ENCODE data around the gene GTF3C5. TPM values are rescaled to one million over a fixed set of nuclear protein-coding genes. Genes with fewer than 3 reads are reported as not detected.
"Not testable (repeated sequence)": the region's sequence is repeated elsewhere in the genome, so short reads cannot be mapped to it uniquely, and the experiment has no call there.

GTF3C5 gene
- total RNA-seq, 4 donors from 2014 or later, result 43.5 to 51.5 (median 48.9) TPM

DNA sequence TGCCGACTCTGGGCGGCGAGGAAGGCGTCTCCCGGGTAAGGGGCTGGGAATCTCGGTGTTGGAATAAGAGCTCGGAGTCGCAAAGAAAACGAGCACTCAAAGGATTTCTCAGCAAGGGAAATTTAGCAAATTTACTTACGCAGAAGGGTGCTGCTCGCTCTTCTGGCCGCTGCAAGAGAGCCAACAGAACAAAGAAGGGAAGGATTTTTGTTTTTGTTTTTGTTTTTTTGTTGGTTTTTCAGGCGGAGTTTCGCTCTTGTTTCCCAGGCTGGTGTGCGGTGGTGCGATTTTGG, 279 bp downstream of the GTF3C5 start:
- H3K27ac ChIP-seq, result peak overlapping the region; percentile 30 to 93 (median 88)
- H3K36me3 ChIP-seq, result peaks cover 0 to 6% of the 10 kb centered on the region in 2 donors
- H3K27me3 ChIP-seq, result no peaks in the 10 kb centered on the region
- H3K4me1 ChIP-seq, result peaks cover 0 to 58% (median 22%) of the 10 kb centered on the region in 3 donors
- peak overlapping the region; percentile 89 to 92 for H3K4me3 ChIP-seq
- ATAC-seq, result no peak
- no peaks in the 10 kb centered on the region for H3K9me3 ChIP-seq
- TF ChIP-seq EP300 (IDR thresholded peaks at IDR 0.05), result no peak
- TF ChIP-seq, protein P1, sequence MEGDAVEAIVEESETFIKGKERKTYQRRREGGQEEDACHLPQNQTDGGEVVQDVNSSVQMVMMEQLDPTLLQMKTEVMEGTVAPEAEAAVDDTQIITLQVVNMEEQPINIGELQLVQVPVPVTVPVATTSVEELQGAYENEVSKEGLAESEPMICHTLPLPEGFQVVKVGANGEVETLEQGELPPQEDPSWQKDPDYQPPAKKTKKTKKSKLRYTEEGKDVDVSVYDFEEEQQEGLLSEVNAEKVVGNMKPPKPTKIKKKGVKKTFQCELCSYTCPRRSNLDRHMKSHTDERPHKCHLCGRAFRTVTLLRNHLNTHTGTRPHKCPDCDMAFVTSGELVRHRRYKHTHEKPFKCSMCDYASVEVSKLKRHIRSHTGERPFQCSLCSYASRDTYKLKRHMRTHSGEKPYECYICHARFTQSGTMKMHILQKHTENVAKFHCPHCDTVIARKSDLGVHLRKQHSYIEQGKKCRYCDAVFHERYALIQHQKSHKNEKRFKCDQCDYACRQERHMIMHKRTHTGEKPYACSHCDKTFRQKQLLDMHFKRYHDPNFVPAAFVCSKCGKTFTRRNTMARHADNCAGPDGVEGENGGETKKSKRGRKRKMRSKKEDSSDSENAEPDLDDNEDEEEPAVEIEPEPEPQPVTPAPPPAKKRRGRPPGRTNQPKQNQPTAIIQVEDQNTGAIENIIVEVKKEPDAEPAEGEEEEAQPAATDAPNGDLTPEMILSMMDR (IDR thresholded peaks at IDR 0.05), result no peak
- TF ChIP-seq POLR2A (IDR thresholded peaks at IDR 0.05), result no peak
- no peak for TF ChIP-seq POLR2AphosphoS5 (IDR thresholded peaks at IDR 0.05)
- WGBS, 2 donors (ENCODE audit: low coverage in 1 of 2), result 0 to 2% methylated on average over 7 of the region's 16 CpGs

DNA sequence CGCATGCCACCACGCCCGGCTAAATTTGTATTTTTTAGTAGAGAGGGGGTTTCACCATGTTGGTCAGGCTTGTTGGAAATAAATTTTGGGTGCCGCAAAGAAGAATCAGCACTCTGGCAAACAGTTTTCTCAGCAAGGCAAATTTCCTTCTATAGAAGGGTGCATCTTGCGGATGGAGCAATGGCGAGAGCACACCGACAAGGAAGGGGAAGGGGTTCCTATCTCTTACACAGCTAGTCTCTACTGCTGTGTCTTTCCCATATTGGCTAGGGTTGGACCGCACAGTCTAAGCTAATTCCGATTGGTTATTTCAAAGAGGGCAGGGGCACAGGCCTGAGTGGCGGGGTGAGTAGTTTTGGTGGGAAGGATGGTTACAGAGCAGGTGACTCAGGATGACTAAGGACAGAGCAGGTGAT, 707 bp downstream of the GTF3C5 start:
- WGBS, 2 donors (ENCODE audit: low coverage in 1 of 2), result 54 to 94% methylated on average over 5 to 9 of the region's 10 CpGs
- peak overlapping the region; percentile 89 to 92 for H3K4me3 ChIP-seq
- H3K9me3 ChIP-seq, result no peaks in the 10 kb centered on the region
- H3K36me3 ChIP-seq, result peaks cover 0 to 6% of the 10 kb centered on the region in 2 donors
- no peaks in the 10 kb centered on the region for H3K27me3 ChIP-seq
- no peak for ATAC-seq
- H3K27ac ChIP-seq, result peak overlapping the region in 2 of 4 donors; percentile 89 to 93
- peaks cover 0 to 58% (median 22%) of the 10 kb centered on the region in 3 donors for H3K4me1 ChIP-seq
- TF ChIP-seq POLR2A (IDR thresholded peaks at IDR 0.05), result no peak

DNA sequence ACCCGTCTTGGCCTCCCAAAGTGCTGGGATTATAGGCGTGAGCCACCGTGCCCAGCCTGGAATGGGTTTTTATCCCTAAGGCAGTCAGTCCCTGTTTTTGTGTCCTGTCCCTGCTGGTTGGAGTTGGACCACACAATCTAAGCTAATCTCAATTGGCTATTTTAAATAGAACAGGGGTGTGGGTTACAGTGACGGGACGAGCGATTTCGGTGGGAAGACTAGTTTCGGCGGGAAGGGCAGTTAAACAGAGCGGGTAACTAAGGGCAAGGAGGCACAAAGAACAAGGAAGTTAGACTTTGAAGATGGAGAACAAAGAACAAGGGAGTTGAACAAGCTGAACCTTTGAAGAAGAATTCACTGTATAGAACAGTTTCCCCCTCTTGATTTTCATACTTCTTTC, 1.4 kb downstream of the GTF3C5 start:
- H3K36me3 ChIP-seq, result peaks cover 0 to 10% of the 10 kb centered on the region in 2 donors
- no peaks in the 10 kb centered on the region for H3K9me3 ChIP-seq
- H3K4me1 ChIP-seq, result peaks cover 0 to 58% (median 22%) of the 10 kb centered on the region in 3 donors
- no peaks in the 10 kb centered on the region for H3K27me3 ChIP-seq
- no peak for ATAC-seq
- no peak for TF ChIP-seq POLR2AphosphoS5 (IDR thresholded peaks at IDR 0.05)
- TF ChIP-seq, protein P1 (IDR thresholded peaks at IDR 0.05), result no peak
- TF ChIP-seq POLR2A (IDR thresholded peaks at IDR 0.05), result no peak
- TF ChIP-seq EP300 (IDR thresholded peaks at IDR 0.05), result no peak
- WGBS, 2 donors (ENCODE audit: low coverage in 1 of 2), result 80 to 86% methylated on average over 1 to 2 of the region's 10 CpGs
- no peak overlapping the region for H3K27ac ChIP-seq
- peak overlapping the region in 1 of 2 donors; percentile 89 for H3K4me3 ChIP-seq

DNA sequence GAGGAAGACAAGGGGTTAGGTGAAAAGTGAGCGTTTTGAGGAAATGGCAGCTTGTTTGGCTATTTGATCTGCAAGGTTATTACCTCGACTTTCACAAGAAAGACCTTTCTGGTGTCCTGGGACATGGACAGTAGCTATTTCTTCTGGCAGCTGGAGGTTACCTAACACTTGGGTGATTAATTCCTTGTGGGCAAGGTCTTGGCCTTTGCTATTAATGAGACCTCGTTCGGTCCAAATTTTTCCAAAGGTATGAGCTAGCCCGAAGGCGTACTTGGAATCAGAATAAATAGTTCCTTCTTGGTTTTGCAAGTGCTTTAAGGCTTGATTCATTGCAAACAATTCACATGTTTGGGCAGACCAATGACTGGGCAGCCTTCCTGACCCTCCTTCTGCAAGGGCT, 4.9 kb downstream of the GTF3C5 start:
- Histone ChIP-seq H3K27ac (no peak overlapping the region), H3K36me3 (peaks cover 0 to 15% of the 10 kb centered on the region in 2 donors), H3K4me1 (peaks cover 0 to 40% (median 15%) of the 10 kb centered on the region in 3 donors), H3K27me3 (no peaks in the 10 kb centered on the region), H3K4me3 (no peak overlapping the region), H3K9me3 (no peaks in the 10 kb centered on the region)
- no peak for ATAC-seq
- WGBS, 2 donors (ENCODE audit: low coverage in 1 of 2), result 86 to 95% methylated on average over 4 to 6 of the region's 6 CpGs
- TF ChIP-seq, protein P1 (IDR thresholded peaks at IDR 0.05), result no peak
- TF ChIP-seq POLR2AphosphoS5 (IDR thresholded peaks at IDR 0.05) (no peak), POLR2A (IDR thresholded peaks at IDR 0.05) (no peak), EP300 (IDR thresholded peaks at IDR 0.05) (no peak)

DNA sequence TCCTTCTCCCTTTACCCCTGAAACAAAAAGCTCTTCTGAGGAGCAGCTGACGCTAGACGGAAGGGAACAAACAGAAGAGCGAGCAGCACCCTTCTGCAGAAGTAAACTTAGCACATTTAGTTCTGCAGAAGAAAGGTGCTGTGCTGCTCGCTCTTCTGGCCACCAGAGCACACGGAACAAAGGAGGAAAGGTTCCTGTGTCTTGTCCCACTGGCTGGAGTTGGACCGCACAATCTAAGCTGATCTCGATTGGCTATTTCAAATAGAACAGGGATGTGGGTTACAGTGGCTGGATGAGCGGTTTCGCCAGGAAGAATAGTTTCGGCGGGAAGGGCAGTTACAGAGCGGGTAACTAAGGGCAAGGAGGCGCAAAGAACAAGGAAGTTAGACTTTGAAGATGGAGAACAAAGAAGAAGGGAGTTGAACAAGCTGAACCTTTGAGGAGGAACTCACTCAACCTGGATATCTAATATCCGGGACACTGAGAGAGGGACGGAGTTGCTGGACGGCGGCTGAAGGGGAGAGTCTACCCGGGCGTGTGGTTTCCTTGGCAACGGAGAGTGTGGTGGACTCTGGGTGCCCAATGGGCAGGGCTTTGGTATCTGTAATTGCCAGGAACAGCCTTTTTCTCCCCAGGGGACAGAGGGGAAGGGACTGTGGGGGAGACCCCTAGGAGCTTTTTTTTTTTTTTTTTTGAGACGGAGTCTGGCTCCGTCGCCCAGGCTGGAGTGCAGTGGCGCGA, 7.1 kb downstream of the GTF3C5 start:
- no peak for ATAC-seq
- Histone ChIP-seq H3K4me1 (peaks cover 0 to 21% (median 0%) of the 10 kb centered on the region in 3 donors), H3K4me3 (no peak overlapping the region), H3K27ac (no peak overlapping the region), H3K36me3 (peaks cover 0 to 36% of the 10 kb centered on the region in 2 donors), H3K27me3 (no peaks in the 10 kb centered on the region), H3K9me3 (no peaks in the 10 kb centered on the region)
- 85 to 94% methylated on average over 19 to 21 of the region's 25 CpGs for WGBS, 2 donors (ENCODE audit: low coverage in 1 of 2)
- TF ChIP-seq EP300 (IDR thresholded peaks at IDR 0.05) (no peak), POLR2AphosphoS5 (IDR thresholded peaks at IDR 0.05) (no peak)

DNA sequence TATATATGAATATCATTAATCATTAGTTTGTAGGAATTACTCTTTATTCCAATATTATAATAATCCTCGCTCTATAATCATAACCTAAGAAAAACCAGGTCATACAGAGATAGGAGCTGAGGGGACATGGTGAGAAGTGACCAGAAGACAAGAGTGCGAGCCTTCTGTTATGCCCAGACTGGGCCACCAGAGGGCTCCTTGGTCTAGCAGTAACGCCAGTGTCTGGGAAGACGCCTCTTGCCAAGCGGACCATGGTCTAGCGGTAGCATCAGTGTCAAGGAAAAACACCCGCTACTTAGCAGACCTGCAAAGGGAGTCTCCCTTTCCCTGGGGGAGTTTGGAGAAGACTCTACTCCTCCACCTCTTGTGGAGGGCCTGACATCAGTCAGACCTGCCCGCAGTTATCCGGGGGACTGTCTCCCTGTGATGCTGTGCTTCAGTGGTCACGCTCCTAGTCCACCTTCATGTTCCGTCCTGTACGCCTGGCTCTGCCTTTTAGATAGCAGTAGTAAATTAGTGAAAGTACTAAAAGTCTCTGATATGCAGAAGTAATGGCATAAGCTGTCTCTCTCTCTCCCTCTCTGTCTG, 10.2 kb downstream of the GTF3C5 start:
- WGBS, 2 donors (ENCODE audit: low coverage in 1 of 2), result 68 to 74% methylated on average over 5 to 7 of the region's 12 CpGs
- H3K4me1 ChIP-seq, H3K27me3 ChIP-seq, ATAC-seq, H3K27ac ChIP-seq, H3K9me3 ChIP-seq, H3K4me3 ChIP-seq: not testable (repeated sequence)
- TF ChIP-seq, protein P1 (IDR thresholded peaks at IDR 0.05), result peak in 3 of 4 experiments; percentile 40 to 53 (median 44)
- H3K36me3 ChIP-seq, result peaks cover 0 to 60% of the 10 kb centered on the region in 2 donors
